SK-N-MC (cell line): Measurements from ENCODE around the gene NSMCE1.

Source experiments
- DNase-seq: peaks from one replicate; pipeline ENCODE4 v3.0.0-alpha.2; 2011; ENCODE audit warnings: low read depth, low spot score
- H3K27ac ChIP-seq: fragments of 200-600 bp; sonication (generic); 2 replicates; pipeline ENCODE4 v1.5.1; 2016; ENCODE audit warnings: mixed run types
- H3K36me3 ChIP-seq: fragments of 200-600 bp; sonication (generic); 2 replicates; pipeline ENCODE4 v1.6.1; 2017; ENCODE audit warnings: antibody characterized with exemption, low read length, mixed read lengths; ENCODE audit not compliant: insufficient read depth
- H3K4me3 ChIP-seq: fragments of 200-600 bp; sonication (generic); 2 replicates; pipeline ENCODE4 v1.5.1; 2016
- H3K9ac ChIP-seq: fragments of 200-600 bp; sonication (generic); 2 replicates; pipeline ENCODE4 v1.8.0; 2017; ENCODE audit warnings: mixed run types, mixed read lengths; ENCODE audit not compliant: insufficient read length
- H3K9me3 ChIP-seq: fragments of 200-600 bp; sonication (generic); 2 replicates; pipeline ENCODE4 v1.6.1; 2017; ENCODE audit warnings: low read depth, mild to moderate bottlenecking, antibody characterized with exemption, low read length, moderate library complexity, mixed read lengths
- EZH2 ChIP-seq: fragments of 200-600 bp; sonication (generic); IDR thresholded peaks from one replicate; pipeline ENCODE4 v1.6.1; 2017; ENCODE audit warnings: antibody characterized with exemption
- FOXP2 ChIP-seq: optimal IDR thresholded peaks from 2 replicates; pipeline ENCODE3; 2011; ENCODE audit warnings: mild to moderate bottlenecking, moderate library complexity; ENCODE audit not compliant: insufficient read depth; ENCODE audit errors: extremely low read length, control extremely low read depth
- POLR2AphosphoS5 ChIP-seq: IDR thresholded peaks from 2 replicates; pipeline ENCODE4 v1.6.1; 2012; ENCODE audit warnings: mild to moderate bottlenecking, low read depth, low read length, borderline replicate concordance

The NSMCE1 gene

DNA sequence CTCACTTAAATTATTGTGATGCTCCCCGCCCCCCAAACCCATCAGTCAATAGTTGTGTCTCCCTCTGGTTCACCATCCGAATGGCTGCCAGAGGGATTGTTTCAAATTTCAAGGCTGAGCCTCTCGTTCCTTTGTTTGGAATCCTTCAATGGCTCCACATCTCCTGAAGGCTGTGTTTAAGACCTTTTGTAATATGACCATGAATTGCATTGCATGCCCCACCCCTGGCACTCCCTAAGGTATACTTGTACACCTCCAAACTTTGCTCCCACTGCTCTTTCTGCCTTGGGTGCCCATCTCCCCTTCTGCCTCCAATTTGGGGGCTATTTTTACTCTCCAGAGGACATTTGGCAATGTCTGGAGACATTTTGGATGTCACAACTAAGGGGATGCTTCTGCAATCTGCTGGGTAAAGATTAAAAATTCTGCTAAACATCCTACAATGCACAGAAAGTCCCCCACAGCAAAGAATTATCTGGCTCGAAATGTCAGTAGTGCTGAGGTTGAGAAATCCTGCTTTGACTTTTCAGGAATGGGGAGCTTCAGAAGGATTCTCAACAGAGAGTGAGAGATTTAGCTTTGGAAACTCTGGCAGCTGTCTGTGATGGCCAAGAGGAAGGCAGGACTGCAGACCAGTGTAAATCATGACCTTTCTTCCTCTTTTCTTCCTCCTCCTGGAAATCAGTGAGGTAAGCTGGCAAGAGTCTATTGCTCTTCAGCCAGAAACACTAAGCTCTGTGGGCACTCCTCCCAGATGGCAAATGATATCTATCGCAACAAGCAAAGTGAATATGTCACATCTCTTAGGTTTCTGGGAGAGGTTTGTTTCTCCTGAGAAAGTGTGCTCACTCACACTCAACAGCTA is 36.5 kb upstream of the NSMCE1 start:
- no peak overlapping the region for H3K4me3 ChIP-seq
- no peak overlapping the region for H3K9ac ChIP-seq
- no peaks in the 10 kb centered on the region for H3K9me3 ChIP-seq
- no peaks in the 10 kb centered on the region for H3K36me3 ChIP-seq
- TF ChIP-seq POLR2AphosphoS5: no peak
- no peak for TF ChIP-seq FOXP2
- no peak for TF ChIP-seq EZH2
- no peak for DNase-seq
- H3K27ac ChIP-seq: no peak overlapping the region

DNA sequence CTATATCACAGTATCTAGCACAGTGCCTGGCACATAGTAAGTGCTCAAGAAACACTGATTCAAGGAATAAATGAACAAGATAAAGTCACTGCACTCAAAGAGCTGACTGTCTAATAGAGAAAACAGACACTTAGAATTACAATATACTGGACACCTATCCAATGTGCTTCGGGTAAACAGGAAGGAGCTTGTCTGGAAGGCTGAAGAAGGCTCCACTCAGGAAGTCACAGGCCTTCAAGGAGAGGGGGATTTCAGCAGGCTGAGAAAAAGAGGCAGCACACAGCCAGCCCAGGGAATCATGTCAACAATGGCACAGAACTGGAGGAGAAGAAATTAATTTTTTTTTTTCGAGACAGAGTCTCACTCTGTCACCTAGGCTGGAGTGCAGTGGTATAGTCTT is 35.5 kb upstream of the NSMCE1 start:
- DNase-seq: no peak
- Histone ChIP-seq H3K9ac (no peak overlapping the region), H3K27ac (no peak overlapping the region), H3K9me3 (no peaks in the 10 kb centered on the region), H3K36me3 (no peaks in the 10 kb centered on the region), H3K4me3 (no peak overlapping the region)
- TF ChIP-seq EZH2: no peak
- no peak for TF ChIP-seq POLR2AphosphoS5
- no peak for TF ChIP-seq FOXP2

DNA sequence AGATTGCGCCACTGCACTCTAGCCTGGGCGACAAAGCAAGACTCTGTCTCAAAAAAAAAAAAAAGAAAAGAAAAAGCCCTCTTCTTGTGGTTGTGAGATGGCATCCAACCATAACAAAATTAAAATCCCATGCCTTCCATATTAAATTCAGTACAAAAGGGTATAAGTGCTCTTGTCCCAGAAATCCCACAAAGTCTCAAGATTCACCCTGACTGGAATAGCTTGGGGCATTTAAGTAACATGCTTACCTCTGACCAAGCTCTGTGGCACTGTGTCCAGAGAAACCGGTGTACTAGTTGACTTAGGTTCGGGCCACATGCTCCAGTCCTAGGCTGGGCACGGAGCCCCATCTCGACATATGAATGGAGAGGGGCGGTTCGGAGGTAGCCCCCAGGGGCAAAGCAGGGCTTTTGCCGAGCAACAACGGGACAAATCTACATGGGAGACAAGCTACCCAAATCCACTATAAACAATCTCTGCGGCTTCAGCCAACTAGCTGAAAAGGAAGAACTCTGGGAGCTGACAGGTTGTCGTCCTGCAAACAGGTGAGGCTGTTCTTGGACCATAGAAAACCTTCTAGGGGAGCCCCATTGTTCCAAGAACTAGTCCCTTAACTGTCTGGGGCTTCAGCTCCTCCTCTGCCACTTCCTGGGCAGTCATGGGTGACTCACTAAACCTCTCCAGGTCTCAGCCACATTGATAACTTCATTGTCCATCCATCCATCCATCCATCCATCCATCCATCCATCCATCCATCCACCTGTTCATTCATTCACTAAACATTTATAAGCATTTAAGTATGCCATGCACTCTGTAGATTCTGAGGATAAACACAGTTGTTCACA is 34.9 kb upstream of the NSMCE1 start:
- H3K9me3 ChIP-seq: no peaks in the 10 kb centered on the region
- H3K27ac ChIP-seq: no peak overlapping the region
- DNase-seq: no peak
- no peak for TF ChIP-seq FOXP2
- TF ChIP-seq EZH2: no peak
- no peak for TF ChIP-seq POLR2AphosphoS5
- no peaks in the 10 kb centered on the region for H3K36me3 ChIP-seq
- no peak overlapping the region for H3K4me3 ChIP-seq
- no peak overlapping the region for H3K9ac ChIP-seq

DNA sequence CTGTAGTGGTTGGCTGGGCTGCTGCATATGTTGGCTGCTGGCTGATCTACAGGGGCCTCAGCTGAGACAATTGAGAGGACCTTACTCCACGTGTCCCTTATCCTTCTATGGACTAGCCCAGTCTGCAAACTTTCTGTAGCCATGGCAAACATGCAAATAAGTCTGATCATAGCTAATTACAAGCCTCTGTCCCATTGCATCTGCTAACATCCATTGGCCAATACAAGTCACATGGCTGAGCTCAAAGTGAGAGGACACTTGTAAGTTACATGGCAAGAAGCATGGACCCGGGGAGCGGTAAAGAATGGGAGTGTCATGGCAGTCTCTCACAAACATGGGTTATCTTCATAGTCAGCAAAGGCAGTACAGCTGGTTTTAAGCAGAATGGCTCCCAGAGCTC is 33.6 kb upstream of the NSMCE1 start:
- DNase-seq: no peak
- H3K9me3 ChIP-seq: no peaks in the 10 kb centered on the region
- H3K27ac ChIP-seq: no peak overlapping the region
- no peaks in the 10 kb centered on the region for H3K36me3 ChIP-seq
- no peak for TF ChIP-seq EZH2
- no peak for TF ChIP-seq POLR2AphosphoS5
- TF ChIP-seq FOXP2: no peak
- no peak overlapping the region for H3K9ac ChIP-seq
- H3K4me3 ChIP-seq: no peak overlapping the region

DNA sequence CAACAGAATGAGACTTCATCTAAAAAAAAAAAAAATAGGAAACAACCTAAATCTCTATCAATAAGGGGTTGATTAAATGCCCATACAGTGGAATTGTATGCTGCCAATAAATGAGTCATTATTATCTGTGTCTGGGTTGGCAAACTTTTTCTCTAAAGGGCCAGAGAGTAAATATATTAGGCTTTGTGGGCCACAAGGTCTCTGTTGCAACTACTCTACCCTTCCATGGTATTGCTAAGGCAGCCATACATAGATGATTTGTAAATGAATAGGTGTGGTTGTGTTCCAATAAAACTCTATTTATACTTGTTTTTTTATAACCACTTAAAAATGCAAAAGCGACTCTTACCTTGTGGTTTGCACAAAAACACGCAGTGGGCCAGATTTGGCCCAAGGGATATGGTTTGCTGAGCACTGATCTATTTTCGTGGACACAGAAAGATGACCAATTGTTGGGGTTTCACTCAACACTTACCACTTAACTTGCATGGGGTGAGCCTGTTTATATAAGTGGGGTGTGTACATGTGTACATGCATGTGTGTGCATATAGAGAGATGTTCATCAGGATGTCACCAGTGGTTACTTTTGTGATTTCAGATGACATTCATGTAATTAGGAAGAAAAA is 32.8 kb upstream of the NSMCE1 start:
- no peak for DNase-seq
- no peak for TF ChIP-seq FOXP2
- TF ChIP-seq POLR2AphosphoS5: no peak
- H3K9ac ChIP-seq: no peak overlapping the region

DNA sequence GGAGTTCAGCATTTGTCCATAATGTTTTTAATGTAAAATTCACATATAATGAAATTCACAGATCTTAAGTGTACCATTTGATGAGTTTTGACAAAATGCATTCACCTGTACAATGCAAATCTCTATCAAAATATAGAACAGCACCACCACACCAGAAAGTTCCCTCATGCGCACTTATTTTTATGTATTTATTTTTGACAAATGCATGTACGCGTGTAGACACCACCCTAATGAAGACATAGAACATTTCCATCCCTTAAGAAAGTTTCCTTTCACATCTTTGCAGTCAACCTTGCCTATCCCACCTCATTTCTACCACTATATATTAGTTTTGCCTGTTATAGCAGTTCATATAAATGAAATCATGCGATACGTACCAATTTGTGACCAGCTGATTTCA is 29.6 kb upstream of the NSMCE1 start:
- TF ChIP-seq POLR2AphosphoS5 (no peak), FOXP2 (no peak), EZH2 (no peak)
- no peak overlapping the region for H3K27ac ChIP-seq

More for the DNA sequence above, 32.8 kb upstream of the NSMCE1 start:
- no peaks in the 10 kb centered on the region for H3K9me3 ChIP-seq
- H3K4me3 ChIP-seq: no peak overlapping the region
- no peak overlapping the region for H3K27ac ChIP-seq
- H3K36me3 ChIP-seq: no peaks in the 10 kb centered on the region

DNA sequence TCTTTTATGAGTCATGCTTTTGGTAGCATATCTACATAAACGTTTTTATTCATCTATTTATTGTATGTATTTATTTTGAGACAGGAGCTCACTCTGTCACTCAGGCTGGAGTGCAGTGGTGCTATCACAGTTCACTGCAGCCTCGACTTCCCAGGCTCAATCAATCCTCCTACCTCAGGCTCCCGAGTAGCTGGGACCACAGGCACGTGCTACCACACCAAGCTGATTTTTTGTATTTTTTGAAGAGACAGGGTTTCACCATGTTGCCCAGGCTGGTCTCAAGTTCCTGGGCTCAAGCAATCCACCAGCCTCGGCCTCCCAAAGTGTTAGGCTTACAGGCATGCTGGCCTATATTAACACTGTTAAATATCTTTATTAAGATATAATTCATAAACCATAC is 24.8 kb upstream of the NSMCE1 start:
- H3K9ac ChIP-seq: no peak overlapping the region
- no peak for DNase-seq
- H3K27ac ChIP-seq: no peak overlapping the region
- H3K9me3 ChIP-seq: no peaks in the 10 kb centered on the region
- no peak overlapping the region for H3K4me3 ChIP-seq
- H3K36me3 ChIP-seq: no peaks in the 10 kb centered on the region
- TF ChIP-seq POLR2AphosphoS5: no peak
- no peak for TF ChIP-seq EZH2

More for the DNA sequence above, 29.6 kb upstream of the NSMCE1 start:
- DNase-seq: no peak
- H3K9ac ChIP-seq: no peak overlapping the region
- no peaks in the 10 kb centered on the region for H3K36me3 ChIP-seq
- no peaks in the 10 kb centered on the region for H3K9me3 ChIP-seq
- no peak overlapping the region for H3K4me3 ChIP-seq

DNA sequence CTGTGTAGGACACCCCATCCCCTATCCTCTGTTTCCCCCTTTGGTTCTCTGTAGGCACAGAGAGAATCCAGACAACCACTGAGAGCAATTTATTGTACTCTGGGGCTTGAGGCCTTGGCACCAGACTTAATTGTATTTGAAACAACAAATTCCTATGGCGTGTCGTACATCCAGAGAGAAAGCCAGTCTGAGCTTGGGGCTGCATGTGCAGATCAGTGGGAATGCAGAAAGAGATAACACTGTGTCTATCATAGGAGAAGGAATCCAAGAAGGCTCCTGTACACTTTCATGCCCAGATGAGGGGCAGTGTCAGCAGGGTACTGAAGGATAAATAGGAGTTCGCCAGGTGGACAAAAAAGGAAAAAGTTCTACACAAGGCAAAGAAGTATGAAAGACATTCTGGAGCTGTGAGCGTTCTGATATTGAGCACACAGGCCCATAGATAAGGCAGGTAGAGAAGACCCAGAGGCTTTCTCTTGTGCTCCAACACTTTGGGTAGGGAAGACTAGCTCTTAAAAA is 23.2 kb upstream of the NSMCE1 start:
- no peak for TF ChIP-seq EZH2
- no peak for TF ChIP-seq POLR2AphosphoS5
- TF ChIP-seq FOXP2: no peak
- H3K27ac ChIP-seq: no peak overlapping the region
- no peak for DNase-seq
- H3K9me3 ChIP-seq: no peaks in the 10 kb centered on the region
- H3K9ac ChIP-seq: no peak overlapping the region
- no peaks in the 10 kb centered on the region for H3K36me3 ChIP-seq
- no peak overlapping the region for H3K4me3 ChIP-seq
